ENCODE results near the gene SNRPN.

- TF ChIP-seq CTCF (IDR thresholded peaks at IDR 0.05; ENCODE audit: low read length), result no peak
- TF ChIP-seq EZH2 (IDR thresholded peaks at IDR 0.05; ENCODE audit: borderline replicate concordance, low read length), result no peak
Observed at GRCh38 chr15:24962880-24963279, 8.1 kb downstream of the SNRPN start.
